ENCODE data around the gene RPL36.
A peak's percentile ranks its signal among the peaks of the same experiment; 100 is the strongest.

The RPL36 gene

DNA sequence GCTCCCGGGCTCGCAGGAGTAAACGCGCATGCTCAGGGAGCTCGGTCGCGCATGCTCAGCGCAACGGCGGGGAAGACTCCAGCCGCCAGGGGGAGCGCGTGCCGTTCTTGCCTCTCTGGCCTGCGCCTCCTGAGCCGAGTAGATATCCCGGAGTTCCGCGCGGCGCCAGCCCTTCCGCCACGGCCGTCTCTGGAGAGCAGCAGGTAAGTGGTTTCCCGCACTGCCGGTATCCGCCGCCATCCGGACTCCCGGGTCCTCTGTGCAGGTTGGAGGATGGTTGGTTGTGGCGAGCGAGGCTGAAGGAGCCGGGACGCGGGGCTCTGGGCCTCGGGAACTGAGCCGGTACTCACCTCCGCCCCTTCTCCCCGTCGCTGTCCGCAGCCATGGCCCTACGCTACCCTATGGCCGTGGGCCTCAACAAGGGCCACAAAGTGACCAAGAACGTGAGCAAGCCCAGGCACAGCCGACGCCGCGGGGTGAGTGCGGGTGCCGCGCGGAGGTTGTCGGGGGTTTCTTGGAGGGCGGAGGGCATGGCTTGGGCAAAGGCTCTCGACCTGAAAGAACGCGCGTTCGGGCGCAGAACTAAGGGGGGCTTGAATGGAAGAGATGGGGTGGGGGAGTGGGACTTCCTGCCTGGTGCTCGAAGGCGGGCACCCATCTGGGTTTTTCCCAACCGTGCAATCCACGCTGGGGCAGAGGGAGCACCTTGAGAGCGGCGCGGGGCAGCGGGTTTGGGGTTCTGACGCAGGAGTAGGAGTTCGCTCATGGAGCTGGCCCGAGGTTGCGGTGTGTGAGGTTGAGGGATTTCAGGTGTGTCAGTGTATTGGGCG is at the start of gene RPL36:
TSS of gene RPL36 (plus strand) at position 171 of the 830 bp plus-strand sequence. CDS start at position 384, 213 bp downstream.
- peak; percentile 96 for DNase-seq

GRCh38 chr19:5641171-5641570 is 48.9 kb upstream of the RPL36 start:
- no peak for DNase-seq

DNA sequence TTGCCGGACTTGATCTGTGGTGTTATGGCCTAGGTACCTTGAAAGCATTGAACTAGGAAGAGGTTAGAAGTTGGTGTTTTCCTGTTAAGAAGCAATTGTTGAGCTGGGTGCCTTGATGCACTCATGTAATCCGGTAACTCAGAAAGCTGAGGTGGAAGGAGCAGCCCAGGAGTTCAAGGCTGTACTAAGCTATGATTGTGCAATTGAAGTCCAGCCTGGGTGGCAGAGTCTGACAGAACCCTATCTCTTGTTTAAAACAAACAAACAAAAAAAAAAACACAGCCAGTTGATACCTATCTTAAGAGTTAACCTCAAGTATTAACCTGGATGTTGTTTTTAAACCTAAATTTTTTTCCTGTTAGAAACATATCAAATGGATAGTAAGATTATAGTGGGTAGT is 47.9 kb upstream of the RPL36 start:
- no peak for DNase-seq

GRCh38 chr19:5643060-5643459 is 47.0 kb upstream of the RPL36 start:
- DNase-seq: no peak

GRCh38 chr19:5644037-5644436 is 46.1 kb upstream of the RPL36 start:
- DNase-seq: no peak

DNA sequence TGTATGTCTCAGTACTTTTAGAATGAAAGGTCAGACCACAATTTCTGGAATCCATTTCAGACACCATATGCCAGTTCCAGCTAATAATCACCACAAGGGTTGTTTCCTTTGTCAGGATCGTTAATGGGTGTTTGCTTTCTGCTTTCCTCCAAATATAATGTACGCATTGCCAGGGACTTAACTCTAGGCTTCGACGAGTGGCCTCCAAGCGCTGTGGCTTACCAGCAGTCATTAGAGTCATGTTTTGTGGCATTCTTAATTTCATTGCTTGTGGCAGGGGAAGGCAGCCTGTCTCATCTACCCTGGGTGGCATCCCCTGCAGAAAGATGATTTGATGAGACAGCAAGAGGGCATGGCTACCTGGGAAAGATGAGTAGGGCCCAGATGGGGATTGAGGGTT is 44.7 kb upstream of the RPL36 start:
- DNase-seq: no peak

DNA sequence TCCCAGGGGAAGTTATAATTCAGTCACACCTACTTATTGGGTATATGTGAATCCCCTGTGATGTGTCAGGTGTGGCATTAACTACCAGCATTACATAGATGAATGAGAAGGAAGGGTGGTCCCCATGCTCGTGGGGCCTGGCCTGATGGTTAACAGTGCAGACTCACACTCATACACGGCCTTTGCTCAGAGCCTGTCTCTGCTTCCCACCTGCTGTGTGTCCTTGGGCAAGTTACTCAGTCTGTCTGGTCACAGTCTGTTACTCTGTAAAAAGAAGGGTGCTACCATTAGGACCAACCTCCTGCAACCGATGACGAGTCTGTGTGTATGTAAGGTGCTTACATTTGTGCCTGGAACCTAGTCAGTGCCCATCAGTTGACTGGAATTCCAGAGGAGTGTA is 43.4 kb upstream of the RPL36 start:
- DNase-seq: no peak

DNA sequence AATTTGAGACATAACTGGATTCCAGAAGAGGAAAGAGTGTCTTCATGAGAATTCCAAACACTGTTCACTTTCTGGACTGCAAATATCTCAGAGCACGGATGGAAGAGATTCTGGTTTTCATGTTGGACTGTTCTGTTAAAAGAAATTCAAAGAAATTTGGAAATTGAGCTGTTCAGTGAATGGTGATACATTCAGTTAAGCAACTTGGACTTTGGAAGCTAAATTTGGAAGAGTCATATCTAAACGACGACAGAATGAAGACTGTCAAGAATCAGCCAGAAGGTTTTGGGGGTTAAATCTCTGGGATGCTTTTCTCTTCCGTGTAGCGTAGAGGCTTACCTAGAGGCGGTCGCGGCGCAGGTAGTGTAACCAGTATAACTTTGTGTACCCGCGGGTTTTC is 41.6 kb upstream of the RPL36 start:
- DNase-seq: no peak

GRCh38 chr19:5651361-5651760 is 38.7 kb upstream of the RPL36 start:
- no peak for DNase-seq

- no peak for DNase-seq
Observed at GRCh38 chr19:5652261-5652660, 37.8 kb upstream of the RPL36 start.

DNA sequence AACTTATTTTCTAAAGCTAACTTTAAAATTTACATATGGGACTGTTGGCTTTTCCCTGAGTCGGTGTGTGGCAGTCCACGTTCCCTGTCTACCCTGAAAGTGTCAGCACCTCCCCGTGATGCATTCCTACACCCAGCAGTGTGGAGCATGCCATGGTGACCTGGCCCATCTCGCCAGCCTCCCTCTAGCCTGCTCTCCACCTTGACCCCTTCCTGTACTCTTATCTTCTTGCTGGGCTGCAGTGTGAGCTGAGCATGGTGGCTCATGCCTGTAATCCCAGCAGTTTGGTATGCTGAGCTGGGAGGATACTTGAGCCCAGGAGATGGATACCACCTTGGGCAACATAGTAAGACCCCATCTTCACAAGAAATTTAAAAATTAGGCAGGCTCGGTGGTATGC is 35.2 kb upstream of the RPL36 start:
- no peak for DNase-seq

DNA sequence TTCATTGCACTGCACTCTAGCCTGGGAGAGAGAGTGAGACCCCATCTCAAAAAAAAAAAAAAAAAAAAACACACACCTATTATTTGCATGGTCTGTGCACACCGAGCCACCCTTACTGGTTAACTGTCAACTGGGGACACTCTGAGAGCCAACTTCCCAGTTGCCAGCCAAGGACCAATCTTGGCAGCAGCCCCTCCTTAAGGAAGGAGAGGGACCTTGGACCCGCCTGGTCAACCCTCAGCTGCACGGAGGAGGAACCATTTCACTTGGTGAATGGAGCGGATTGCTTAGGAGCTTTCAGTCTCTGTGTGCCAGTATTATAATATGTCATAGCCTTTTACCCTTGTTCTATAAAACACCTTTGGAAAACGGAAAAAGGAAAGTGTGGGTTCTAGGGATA is 34.7 kb upstream of the RPL36 start:
- no peak for DNase-seq

- no peak for DNase-seq
Observed at GRCh38 chr19:5661483-5661882, 28.6 kb upstream of the RPL36 start.

- no peak for DNase-seq
Observed at GRCh38 chr19:5663904-5664303, 26.2 kb upstream of the RPL36 start.

DNA sequence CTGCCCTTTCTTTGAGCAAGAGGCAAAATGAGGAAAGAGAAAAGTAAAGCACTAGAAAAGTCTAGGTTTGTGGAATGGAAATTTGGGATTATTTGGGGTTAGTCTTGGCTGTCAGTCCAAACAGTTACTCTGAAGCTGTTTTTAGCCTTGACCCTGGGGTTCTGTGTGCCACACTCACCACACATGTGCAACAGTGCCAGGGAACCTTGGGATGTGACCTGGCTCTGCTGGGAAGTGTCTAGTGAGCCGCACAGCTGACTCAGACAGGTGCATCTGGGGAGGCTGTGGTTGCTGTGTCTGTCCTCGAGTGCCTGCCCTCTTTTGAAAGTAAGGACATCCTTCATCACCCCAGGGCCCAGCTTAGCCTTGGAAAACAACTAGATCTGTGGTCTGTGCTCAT is 25.6 kb upstream of the RPL36 start:
- DNase-seq: no peak

- no peak for DNase-seq
Observed at GRCh38 chr19:5665781-5666513, 24.1 kb upstream of the RPL36 start.

DNA sequence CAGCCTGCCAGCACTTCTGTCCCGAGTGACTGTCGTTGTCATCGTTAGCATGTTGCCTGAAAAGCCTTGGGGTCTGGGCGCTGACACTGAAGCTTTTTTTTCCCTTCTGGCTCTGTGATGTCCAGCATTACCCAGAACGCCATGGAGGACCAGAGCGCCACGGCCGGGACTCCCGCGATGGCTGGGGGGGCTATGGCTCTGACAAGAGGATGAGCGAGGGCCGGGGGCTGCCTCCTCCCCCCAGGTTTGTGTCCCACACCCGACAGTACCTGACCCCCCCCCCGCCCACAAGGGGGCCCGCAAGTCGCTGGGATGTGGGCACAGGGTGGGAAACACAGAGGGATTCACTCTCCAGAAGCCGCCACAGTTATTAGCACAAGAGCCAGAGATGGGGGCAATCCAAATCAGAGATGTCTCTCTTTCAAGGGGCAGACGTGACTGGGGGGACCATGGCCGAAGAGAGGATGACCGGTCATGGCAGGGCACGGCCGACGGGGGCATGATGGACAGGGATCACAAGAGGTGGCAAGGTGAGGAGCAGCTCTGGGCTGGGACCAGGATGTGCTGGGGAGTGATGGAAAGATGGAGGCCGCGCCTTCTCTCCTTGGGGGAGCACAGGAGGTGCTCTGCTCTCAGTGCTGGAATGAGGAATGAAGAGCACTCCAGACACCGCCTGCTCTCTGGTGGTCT is 23.0 kb upstream of the RPL36 start:
- no peak for DNase-seq

DNA sequence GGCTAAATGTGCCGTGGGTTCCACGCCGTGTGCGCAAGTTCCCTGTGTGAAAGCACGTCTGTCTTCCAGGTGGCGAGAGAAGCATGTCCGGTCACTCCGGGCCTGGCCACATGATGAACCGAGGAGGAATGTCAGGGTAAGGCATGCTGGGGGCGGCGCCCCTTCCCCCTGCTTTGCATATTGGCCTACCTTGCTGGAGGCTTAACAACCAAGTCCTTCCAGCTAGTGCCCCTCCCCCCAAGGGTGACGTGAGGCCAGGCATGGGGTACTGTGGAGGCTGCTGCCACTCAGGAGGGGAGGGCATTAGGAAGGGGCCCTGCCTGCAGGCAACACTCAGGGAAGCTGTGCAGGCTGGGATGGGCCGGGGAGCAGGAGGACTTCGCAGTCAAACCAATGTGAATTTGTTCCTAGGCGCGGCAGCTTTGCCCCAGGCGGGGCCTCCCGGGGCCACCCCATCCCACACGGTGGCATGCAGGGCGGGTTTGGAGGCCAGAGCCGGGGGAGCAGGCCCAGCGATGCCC is 22.3 kb upstream of the RPL36 start:
- DNase-seq: no peak

- DNase-seq: no peak
Observed at GRCh38 chr19:5669212-5669611, 20.9 kb upstream of the RPL36 start.

DNA sequence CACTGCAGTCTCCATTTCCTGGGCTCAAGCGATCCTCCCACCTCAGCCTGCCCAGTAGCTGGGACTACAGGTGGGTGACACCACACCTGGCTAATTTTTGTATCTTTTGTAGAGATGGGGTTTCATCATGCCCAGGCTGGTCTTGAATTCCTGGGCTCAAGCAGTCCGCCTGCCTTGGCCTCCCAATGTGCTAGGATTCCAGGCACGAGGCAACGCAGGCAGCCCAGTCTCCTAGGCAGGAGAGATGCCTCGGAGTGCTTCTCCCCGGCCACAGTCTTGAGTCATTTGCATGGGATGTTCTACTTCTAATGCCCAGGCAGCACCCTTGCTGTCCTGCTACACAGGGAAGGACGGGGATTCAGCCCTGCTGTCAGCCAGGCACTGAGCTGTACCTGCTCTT is 18.5 kb upstream of the RPL36 start:
- no peak for DNase-seq

DNA sequence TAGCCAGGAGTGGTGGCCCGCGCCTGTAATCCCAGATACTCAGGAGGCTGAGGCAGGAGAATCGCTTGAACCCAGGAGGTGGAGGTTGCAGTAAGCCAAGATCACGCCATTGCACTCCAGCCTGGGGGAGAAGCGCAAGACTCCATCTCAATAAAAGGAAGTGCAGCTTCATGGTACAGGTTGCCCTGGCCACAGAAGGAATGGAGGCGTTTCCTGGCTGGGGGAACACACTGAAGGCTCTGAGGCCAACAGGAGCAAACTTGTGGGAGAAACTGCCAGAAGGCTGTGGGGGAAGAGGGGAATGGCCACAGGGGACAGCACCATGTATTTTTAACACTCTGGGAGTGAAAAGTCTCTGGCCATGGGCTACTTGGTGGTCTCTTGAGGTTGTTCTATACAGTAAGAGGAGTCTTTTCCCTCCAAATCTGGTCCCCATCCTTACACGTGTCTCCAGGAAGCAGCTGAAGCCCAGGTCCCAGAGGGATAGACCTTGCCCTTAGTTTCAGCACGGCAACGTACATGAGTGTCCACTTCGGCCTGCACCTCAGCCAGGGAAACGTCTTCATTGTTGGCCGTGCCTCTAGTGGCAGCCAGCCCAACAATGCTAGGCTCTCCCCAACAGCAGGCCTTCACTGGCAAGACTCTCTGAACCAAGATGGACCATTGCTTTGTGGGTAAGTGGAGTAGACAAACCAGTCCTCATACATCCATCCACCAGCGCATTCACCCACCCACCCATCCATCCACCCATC is 17.2 kb upstream of the RPL36 start:
- no peak for DNase-seq

DNA sequence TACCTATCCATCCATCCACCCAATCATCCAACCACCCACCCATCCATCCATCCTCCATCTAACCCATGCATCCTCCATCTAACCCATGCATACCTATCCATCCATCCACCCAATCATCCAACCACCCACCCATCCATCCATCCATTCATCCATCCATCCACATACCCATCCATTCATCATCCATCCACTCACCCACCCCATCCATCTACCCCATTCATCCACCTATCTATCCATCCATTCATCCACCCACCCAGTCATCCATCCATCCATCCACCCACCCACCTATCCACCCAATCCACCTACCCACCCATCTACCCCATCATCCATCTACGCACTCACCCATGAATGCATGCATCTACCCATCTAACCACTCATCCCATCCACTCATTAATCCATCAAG is 16.3 kb upstream of the RPL36 start:
- no peak for DNase-seq

DNA sequence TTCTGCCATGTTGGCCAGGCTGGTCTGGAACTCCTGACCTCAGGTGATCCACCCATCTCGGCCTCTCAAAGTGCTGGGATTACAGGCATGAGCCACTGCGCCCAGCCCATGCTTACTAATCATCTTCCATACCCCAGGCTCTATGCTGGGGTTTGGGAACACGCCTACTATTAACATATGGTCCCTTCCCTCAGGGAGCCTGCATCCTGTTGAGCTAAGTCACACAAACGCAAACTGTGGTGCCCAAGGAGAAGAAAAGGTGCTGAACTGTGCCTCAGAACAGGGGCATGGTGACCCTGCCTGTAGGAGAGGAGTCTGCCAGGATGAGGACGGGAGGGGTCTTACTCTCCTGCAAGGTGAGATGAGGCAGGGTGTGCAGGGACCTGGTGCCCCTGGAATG is 15.4 kb upstream of the RPL36 start:
- no peak for DNase-seq

Data from stimulated activated naive CD4-positive, alpha-beta T cell treated with Interleukin-2 at 50 U/mL for 16 hours (primary cell).